H1 (cell line): ENCODE measurements around the gene SMIM13. TPM values are rescaled to one million over a fixed set of nuclear protein-coding genes. Genes with fewer than 3 reads are reported as not detected.

Experiments
- CTCF ChIA-PET: fragments of 300-600 bp; sonication (Branson Sonifier 250); formaldehyde crosslinking; loops from one replicate; lab custom pipeline; 2021; ENCODE audit not compliant: partially characterized antibody; lab: Charles Lee
- POLR2A ChIA-PET: fragments of 300-600 bp; sonication (Branson Sonifier 250); formaldehyde crosslinking; loops from one replicate; lab custom pipeline; 2021; ENCODE audit warnings: inconsistent platforms; ENCODE audit not compliant: partially characterized antibody; lab: Charles Lee
- DNase-seq, 2 experiments: peaks; one replicate each; pipeline versions ENCODE4 v3.0.0 to v3.0.0-alpha.2; 2010 to 2022; ENCODE audit warnings: low spot score in 2 of 2, low read depth in 1 of 2, mixed read lengths in 1 of 2
- FAIRE-seq: peaks from 2 replicates; lab custom pipeline; 2011; peaks lifted over from hg19 to GRCh38; lab: Jason Lieb, UNC
- H2AFZ ChIP-seq: 2 replicates; pipeline ENCODE4 v1.8.1; 2012; ENCODE audit warnings: low read length, inconsistent platforms
- H2AK5ac ChIP-seq: 2 replicates; pipeline ENCODE4 v1.6.1; 2013; ENCODE audit warnings: low read depth, low read length
- H2BK120ac ChIP-seq: replicated peaks from 2 replicates; pipeline ENCODE3; 2013; ENCODE audit warnings: low read depth, low read length, inconsistent platforms
- H2BK12ac ChIP-seq: 2 replicates; pipeline ENCODE4 v1.6.1; 2013; ENCODE audit warnings: low read depth, low read length
- H2BK15ac ChIP-seq: 2 replicates; pipeline ENCODE4 v1.6.1; 2013; ENCODE audit warnings: low read length
- H2BK20ac ChIP-seq: 2 replicates; pipeline ENCODE4 v1.6.1; 2013; ENCODE audit warnings: low read length
- H2BK5ac ChIP-seq: 2 replicates; pipeline ENCODE4 v1.6.1; 2013; ENCODE audit warnings: low read depth, low read length
- H3K14ac ChIP-seq: 2 replicates; pipeline ENCODE4 v1.6.1; 2013; ENCODE audit warnings: inconsistent platforms; ENCODE audit not compliant: insufficient read length
- H3K18ac ChIP-seq: 2 replicates; pipeline ENCODE4 v1.6.1; 2013; ENCODE audit warnings: low read length; ENCODE audit errors: extremely low read depth
- H3K23ac ChIP-seq: 2 replicates; pipeline ENCODE4 v1.6.1; 2013; ENCODE audit warnings: inconsistent platforms; ENCODE audit not compliant: insufficient read length
- H3K23me2 ChIP-seq: 2 replicates; pipeline ENCODE4 v1.6.1; 2013; ENCODE audit warnings: low read depth, low read length
- H3K27ac ChIP-seq: 2 replicates; pipeline ENCODE4 v1.6.1; 2011; ENCODE audit warnings: low read depth, low read length, inconsistent platforms
- H3K27me3 ChIP-seq, 4 experiments: replicated peaks in 1 of 4; 1 replicate in 1 of 4; 2 replicates in 3 of 4; pipeline versions ENCODE4 v1.6.1 to v1.8.1; 2011 to 2013; ENCODE audit warnings: low read length in 3 of 4, mild to moderate bottlenecking in 3 of 4, inconsistent platforms in 2 of 4, mixed read lengths in 2 of 4, moderate library complexity in 1 of 4; ENCODE audit not compliant: control insufficient read depth in 3 of 4, insufficient read depth in 3 of 4; ENCODE audit errors: extremely low read depth in 1 of 4
- H3K36me3 ChIP-seq, 4 experiments: 2 replicates each; pipeline versions ENCODE4 v1.6.1 to v1.8.1; 2011 to 2013; ENCODE audit warnings: mild to moderate bottlenecking in 4 of 4, low read length in 3 of 4, moderate library complexity in 2 of 4, control low read depth in 1 of 4, inconsistent platforms in 1 of 4; ENCODE audit not compliant: insufficient read depth in 4 of 4, control insufficient read depth in 2 of 4
- H3K4ac ChIP-seq: replicated peaks from 2 replicates; pipeline ENCODE3; 2013; ENCODE audit warnings: low read length, low read depth, mixed read lengths, inconsistent platforms; ENCODE audit not compliant: insufficient read length
- H3K4me1 ChIP-seq, 4 experiments: replicated peaks in 1 of 4; 1 replicate in 1 of 4; 2 replicates in 3 of 4; pipeline versions ENCODE4 v1.6.1 to v1.8.1; 2011 to 2013; ENCODE audit warnings: low read length in 3 of 4, inconsistent platforms in 2 of 4, mixed read lengths in 1 of 4; ENCODE audit not compliant: insufficient read depth in 4 of 4, control insufficient read depth in 3 of 4
- H3K4me2 ChIP-seq, 2 experiments: 2 replicates each; pipeline versions ENCODE4 v1.6.1 to v1.8.1; 2011 to 2013; ENCODE audit warnings: low read depth in 2 of 2, low read length in 2 of 2, control low read depth in 1 of 2, inconsistent platforms in 1 of 2, mild to moderate bottlenecking in 1 of 2; ENCODE audit not compliant: insufficient read depth in 1 of 2
- H3K4me3 ChIP-seq, 4 experiments: fragments of 200-600, 300-600 bp in 1 of 4; sonication (generic), shearing (Covaris generic), sonication (Bioruptor Twin) in 1 of 4; 2 replicates each; pipeline versions ENCODE4 v1.5.1 to v1.8.1; 2011 to 2016; ENCODE audit warnings: low read length in 4 of 4, low read depth in 3 of 4, control low read depth in 2 of 4, inconsistent platforms in 2 of 4, mild to moderate bottlenecking in 2 of 4, mixed read lengths in 1 of 4, moderate library complexity in 1 of 4; ENCODE audit not compliant: insufficient read depth in 2 of 4; ENCODE audit errors: extremely low read depth in 1 of 4
- H3K56ac ChIP-seq: replicated peaks from 2 replicates; pipeline ENCODE3; 2013; ENCODE audit warnings: low read depth, mild to moderate bottlenecking, mixed read lengths, low read length, inconsistent platforms; ENCODE audit not compliant: insufficient read length
- H3K79me1 ChIP-seq: 2 replicates; pipeline ENCODE4 v1.6.1; 2013; ENCODE audit warnings: low read depth, low read length, control low read depth
- H3K79me2 ChIP-seq, 2 experiments: 2 replicates each; pipeline versions ENCODE4 v1.6.1 to v1.8.1; 2012 to 2013; ENCODE audit warnings: low read length in 2 of 2, mild to moderate bottlenecking in 2 of 2, inconsistent platforms in 1 of 2; ENCODE audit not compliant: insufficient read depth in 2 of 2, control insufficient read depth in 1 of 2
- H3K9ac ChIP-seq, 4 experiments: replicated peaks in 1 of 4; 1 replicate in 1 of 4; 2 replicates in 3 of 4; pipeline versions ENCODE4 v1.6.1 to v1.8.1; 2011 to 2013; ENCODE audit warnings: low read depth in 3 of 4, low read length in 3 of 4, control low read depth in 2 of 4, mild to moderate bottlenecking in 2 of 4, moderate library complexity in 2 of 4, inconsistent platforms in 1 of 4; ENCODE audit errors: extremely low read depth in 1 of 4
- H3K9me3 ChIP-seq, 2 experiments: 2 replicates each; pipeline versions ENCODE4 v1.6.1 to v1.8.1; 2012 to 2013; ENCODE audit warnings: mild to moderate bottlenecking in 2 of 2, moderate library complexity in 2 of 2, control low read depth in 1 of 2, inconsistent platforms in 1 of 2, low read depth in 1 of 2, low read length in 1 of 2, mixed read lengths in 1 of 2; ENCODE audit not compliant: insufficient read depth in 2 of 2
- H4K20me1 ChIP-seq, 2 experiments: replicated peaks in 1 of 2; 2 replicates each; pipeline versions ENCODE3 to v1.8.1; 2011 to 2013; ENCODE audit warnings: inconsistent platforms in 2 of 2, low read length in 2 of 2, mild to moderate bottlenecking in 1 of 2; ENCODE audit not compliant: insufficient read depth in 2 of 2, control insufficient read depth in 1 of 2
- H4K5ac ChIP-seq: 2 replicates; pipeline ENCODE4 v1.6.1; 2013; ENCODE audit warnings: low read length, low read depth, mixed read lengths, inconsistent platforms; ENCODE audit not compliant: insufficient read length
- H4K8ac ChIP-seq: 2 replicates; pipeline ENCODE4 v1.8.0; 2013; ENCODE audit warnings: mild to moderate bottlenecking, moderate library complexity, low read length, inconsistent platforms; ENCODE audit not compliant: insufficient read depth; ENCODE audit errors: extremely low read depth
- H4K91ac ChIP-seq: replicated peaks from 2 replicates; pipeline ENCODE3; 2013; ENCODE audit warnings: low read length, mixed read lengths, inconsistent platforms; ENCODE audit not compliant: insufficient read length
- KDM5A ChIP-seq: fragments of 200-600 bp; IDR thresholded peaks from 2 replicates; pipeline ENCODE4 v1.7.1; 2012; ENCODE audit warnings: mild to moderate bottlenecking, low read length, inconsistent platforms, mixed read lengths
- POLR2A ChIP-seq, 2 experiments: IDR thresholded peaks; 1 replicate in 1 of 2; 2 replicates in 1 of 2; pipeline ENCODE4 v1.6.1; 2011; ENCODE audit warnings: low read depth in 2 of 2, low read length in 2 of 2, mild to moderate bottlenecking in 2 of 2; ENCODE audit errors: control extremely low read depth in 1 of 2
- POLR2AphosphoS5 ChIP-seq: IDR thresholded peaks from 2 replicates; pipeline ENCODE4 v1.6.1; 2011; ENCODE audit warnings: low read depth, low read length
- RAD21 ChIP-seq, 2 experiments: IDR thresholded peaks in 1 of 2; conservative IDR thresholded peaks in 1 of 2; 2 replicates each; pipeline ENCODE4 v1.6.1; 2011; ENCODE audit warnings: low read depth in 2 of 2, low read length in 2 of 2, improper control_type of control experiment in 1 of 2, inconsistent platforms in 1 of 2, mild to moderate bottlenecking in 1 of 2, moderate library complexity in 1 of 2
- RNF2 ChIP-seq: fragments of 200-900, 300-1000 bp; sonication (generic); IDR thresholded peaks from 2 replicates; pipeline ENCODE4 v1.7.1; 2016; ENCODE audit warnings: borderline replicate concordance, low read depth, mild to moderate bottlenecking, antibody characterized with exemption, low read length; ENCODE audit not compliant: poor library complexity, severe bottlenecking; ENCODE audit errors: missing control alignments
- SUZ12 ChIP-seq: fragments of 200-600 bp; sonication (generic); IDR thresholded peaks from 2 replicates; pipeline ENCODE4 v1.6.1; 2012; ENCODE audit warnings: mild to moderate bottlenecking, inconsistent platforms, low read length, moderate library complexity, mixed read lengths
- TAF1 ChIP-seq: IDR thresholded peaks from 2 replicates; pipeline ENCODE4 v1.6.1; 2011; ENCODE audit warnings: mild to moderate bottlenecking, low read depth, low read length
- WGBS, 2 experiments: shearing (Covaris generic) in 1 of 2; methylation state at CpG; one replicate each; pipeline versions ENCODE4 v1.1.6 to v1.1.7; 2013 to 2015; ENCODE audit warnings: low lambda C conversion rate in 2 of 2, mixed read lengths in 2 of 2, inconsistent platforms in 1 of 2, low coverage in 1 of 2, missing lambda C conversion rate in 1 of 2; ENCODE audit not compliant: insufficient replicate concordance in 2 of 2, insufficient coverage in 1 of 2, insufficient read length in 1 of 2; ENCODE audit errors: extremely low coverage in 1 of 2, missing lambda C conversion rate in 1 of 2; 5-methylcytosine and 5-hydroxymethylcytosine counted together
- polyA plus RNA-seq, 7 experiments: library from polyadenylated mRNA; depleted of rRNA in 3 of 7; stranded (reverse) in 5 of 7; unstranded in 2 of 7; fragments of >200 nt in 5 of 7; fragments of 200-250 nt in 2 of 7; gene quantifications; 1 replicate in 5 of 7; 2 replicates in 1 of 7; 4 replicates in 1 of 7; pipeline versions ENCODE4 v1.2.1 to v1.2.3, GENCODE V29; 2011 to 2013; ENCODE audit warnings: missing spikeins in 2 of 7, mixed read lengths in 2 of 7
- total RNA-seq: library from RNA; stranded (reverse); fragmentation: NEBNext Ultra II Directional; extraction: Animal tissue kit (Norgen Biotek cat#: 25700); gene quantifications from 2 replicates; pipeline ENCODE4 v1.2.1, GENCODE V29; 2021
- TF ChIP-seq, protein P1 (sequence below): IDR thresholded peaks from 2 replicates; pipeline ENCODE4 v1.6.1; 2011; ENCODE audit warnings: low read depth, mild to moderate bottlenecking, low read length; ENCODE audit not compliant: insufficient read depth

The SMIM13 gene
- total and polyA plus RNA-seq, 2 of the 8 experiments (the other 6 are each of a cell fraction or from before 2014, with no cell fraction given), result 1.7 to 10.6 TPM

DNA sequence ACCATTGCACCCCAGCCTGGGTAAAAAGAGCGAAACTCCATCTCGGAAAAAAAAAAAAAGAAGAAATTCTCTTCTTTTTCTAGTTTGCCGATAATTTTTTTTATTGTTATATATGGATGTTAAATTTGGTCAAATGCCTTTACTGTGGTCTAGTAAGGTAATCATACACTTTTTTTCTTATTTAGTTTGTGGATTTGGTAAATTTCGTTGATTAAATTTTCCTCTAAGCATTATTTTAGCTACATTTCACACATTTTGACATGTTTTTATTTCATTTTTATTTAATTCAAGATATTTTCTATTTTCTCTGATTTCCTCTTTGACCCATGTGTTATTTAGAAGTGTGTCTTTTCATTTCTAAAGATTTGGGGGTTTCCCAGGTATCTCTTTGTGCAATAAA, 31.6 kb upstream of the SMIM13 start:
- no peaks in the 10 kb centered on the region for H3K23me2 ChIP-seq

More for the DNA sequence above, 31.6 kb upstream of the SMIM13 start:
- no peak overlapping the region for H3K18ac ChIP-seq
- H3K27me3 ChIP-seq, result no peaks in the 10 kb centered on the region
- DNase-seq (no peak), FAIRE-seq (no peak)
- H2BK20ac ChIP-seq, result no peak overlapping the region
- H2AFZ ChIP-seq, result no peak overlapping the region
- WGBS, 2 experiments, result 96% methylated on average over 4 of the region's 4 CpGs; no CpG with 5 or more reads in 1 of the 2 experiments
- H3K14ac ChIP-seq, result no peak overlapping the region
- no peak overlapping the region for H2AK5ac ChIP-seq
- H3K9ac ChIP-seq, result no peak overlapping the region
- no peaks in the 10 kb centered on the region for H3K9me3 ChIP-seq
- no peaks in the 10 kb centered on the region for H3K79me2 ChIP-seq
- no peak overlapping the region for H4K8ac ChIP-seq
- H4K20me1 ChIP-seq, result no peaks in the 10 kb centered on the region
- H2BK15ac ChIP-seq, result no peak overlapping the region
- no peak overlapping the region for H2BK120ac ChIP-seq
- no peak overlapping the region for H4K5ac ChIP-seq
- TF ChIP-seq SUZ12 (no peak), RAD21 (IDR thresholded peaks at IDR 0.05 in 1 of 2, conservative IDR thresholded peaks at IDR 0.05 in 1 of 2; ENCODE audit: low read depth in 2 of 2, low read length in 2 of 2) (no peak), RNF2 (no peak), KDM5A (no peak), TAF1 (no peak), POLR2A (IDR thresholded peaks at IDR 0.05; ENCODE audit: control extremely low read depth in 1 of 2, low read depth in 2 of 2, low read length in 2 of 2) (no peak), POLR2AphosphoS5 (no peak)
- TF ChIP-seq, protein P1, sequence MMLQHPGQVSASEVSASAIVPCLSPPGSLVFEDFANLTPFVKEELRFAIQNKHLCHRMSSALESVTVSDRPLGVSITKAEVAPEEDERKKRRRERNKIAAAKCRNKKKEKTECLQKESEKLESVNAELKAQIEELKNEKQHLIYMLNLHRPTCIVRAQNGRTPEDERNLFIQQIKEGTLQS, result no peak
- no peak overlapping the region for H3K23ac ChIP-seq
- no peak overlapping the region for H3K4me2 ChIP-seq
- H3K4me1 ChIP-seq, result no peaks in the 10 kb centered on the region
- no peak overlapping the region for H3K4ac ChIP-seq
- no peak overlapping the region for H2BK5ac ChIP-seq
- no peak overlapping the region for H3K27ac ChIP-seq
- H3K56ac ChIP-seq, result no peak overlapping the region
- H3K79me1 ChIP-seq, result no peaks in the 10 kb centered on the region
- ChIA-PET CTCF (interaction anchor here (0.9 to 2.9 kb wide), 3 partner anchors 16 to 107 kb away, joined by 3 to 9 read pairs (median 8); no protein-coding TSS in a partner anchor), POLR2A (interaction anchor here (0.6 to 0.7 kb wide), 2 partner anchors 110 to 816 kb away, joined by 3 to 5 read pairs; no protein-coding TSS in a partner anchor)
- no peak overlapping the region for H4K91ac ChIP-seq
- no peak overlapping the region for H2BK12ac ChIP-seq
- no peak overlapping the region for H3K4me3 ChIP-seq
- no peaks in the 10 kb centered on the region for H3K36me3 ChIP-seq
